Subcutaneous abdominal adipose tissue (tissue), 5 donors: Measurements from ENCODE around the gene CALR3.

Experiments
- H3K27ac ChIP-seq: one replicate; pipeline ENCODE4 v1.7.0; 2013; ENCODE audit warnings: low read depth, mild to moderate bottlenecking, inconsistent platforms, low read length, moderate library complexity
- H3K27me3 ChIP-seq, 5 donors: one replicate each; pipeline ENCODE4 v1.7.0; 2013; ENCODE audit warnings: low read length in 5 of 5, inconsistent platforms in 1 of 5; ENCODE audit not compliant: control insufficient read depth in 5 of 5, insufficient read depth in 4 of 5
- H3K36me3 ChIP-seq, 5 donors: one replicate each; pipeline ENCODE4 v1.7.0; 2013; ENCODE audit warnings: low read length in 5 of 5; ENCODE audit not compliant: control insufficient read depth in 5 of 5, insufficient read depth in 5 of 5
- H3K4me1 ChIP-seq, 5 donors: one replicate each; pipeline ENCODE4 v1.7.0; 2013; ENCODE audit warnings: low read length in 5 of 5, mild to moderate bottlenecking in 3 of 5, moderate library complexity in 1 of 5; ENCODE audit not compliant: control insufficient read depth in 5 of 5, insufficient read depth in 5 of 5
- H3K4me3 ChIP-seq, 5 donors: one replicate each; pipeline ENCODE4 v1.7.0; 2013; ENCODE audit warnings: low read length in 5 of 5, low read depth in 1 of 5
- H3K9ac ChIP-seq, 5 donors: one replicate each; pipeline ENCODE4 v1.7.0; 2013; ENCODE audit warnings: low read length in 5 of 5, mild to moderate bottlenecking in 4 of 5, moderate library complexity in 3 of 5
- H3K9me3 ChIP-seq, 5 donors: one replicate each; pipeline ENCODE4 v1.7.0; 2013; ENCODE audit warnings: low read length in 5 of 5; ENCODE audit not compliant: control insufficient read depth in 5 of 5
- donor health status: healthy.
- donor health status: healthy.
- donor health status: healthy.
- donor health status: healthy.
- donor health status: healthy.

CALR3 gene

GRCh38 chr19:16435999-16436650, 59.8 kb downstream of the CALR3 start:
- Histone ChIP-seq H3K9ac (peak overlapping the region in 1 of 5 donors; percentile 10), H3K27me3 (no peaks in the 10 kb centered on the region), H3K27ac (peak overlapping the region; percentile 21), H3K4me1 (peaks cover 7 to 32% (median 23%) of the 10 kb centered on the region in 5 donors), H3K4me3 (no peak overlapping the region), H3K36me3 (peaks cover 4 to 66% (median 34%) of the 10 kb centered on the region in 5 donors), H3K9me3 (no peaks in the 10 kb centered on the region)

- peaks cover 7 to 26% (median 17%) of the 10 kb centered on the region in 5 donors for H3K4me1 ChIP-seq
- H3K9ac ChIP-seq: peak overlapping the region in 1 of 5 donors; percentile 51
- peak overlapping the region; percentile 34 for H3K27ac ChIP-seq
- no peaks in the 10 kb centered on the region for H3K9me3 ChIP-seq
- peaks cover 4 to 67% (median 34%) of the 10 kb centered on the region in 5 donors for H3K36me3 ChIP-seq
- no peaks in the 10 kb centered on the region for H3K27me3 ChIP-seq
- no peak overlapping the region for H3K4me3 ChIP-seq
Observed at GRCh38 chr19:16435238-16435917, 60.6 kb downstream of the CALR3 start.

GRCh38 chr19:16433986-16434385, 62.0 kb downstream of the CALR3 start:
- Histone ChIP-seq H3K36me3 (peaks cover 4 to 72% (median 48%) of the 10 kb centered on the region in 5 donors), H3K27ac (no peak overlapping the region), H3K4me3 (no peak overlapping the region), H3K4me1 (peaks cover 7 to 21% (median 17%) of the 10 kb centered on the region in 5 donors), H3K9me3 (no peaks in the 10 kb centered on the region), H3K27me3 (no peaks in the 10 kb centered on the region), H3K9ac (no peak overlapping the region)

GRCh38 chr19:16429759-16430091, 66.2 kb downstream of the CALR3 start:
- no peak overlapping the region for H3K27ac ChIP-seq
- peaks cover 0 to 4% (median 0%) of the 10 kb centered on the region in 5 donors for H3K4me1 ChIP-seq
- H3K9me3 ChIP-seq: no peaks in the 10 kb centered on the region
- no peak overlapping the region for H3K4me3 ChIP-seq
- peaks cover 4 to 75% (median 62%) of the 10 kb centered on the region in 5 donors for H3K36me3 ChIP-seq
- no peak overlapping the region for H3K9ac ChIP-seq
- H3K27me3 ChIP-seq: no peaks in the 10 kb centered on the region

- H3K27me3 ChIP-seq: no peaks in the 10 kb centered on the region
- no peak overlapping the region for H3K9ac ChIP-seq
- H3K4me1 ChIP-seq: peaks cover 0 to 4% (median 0%) of the 10 kb centered on the region in 5 donors
- no peak overlapping the region for H3K27ac ChIP-seq
- no peaks in the 10 kb centered on the region for H3K9me3 ChIP-seq
- H3K36me3 ChIP-seq: peaks cover 4 to 74% (median 62%) of the 10 kb centered on the region in 5 donors
- no peak overlapping the region for H3K4me3 ChIP-seq
Observed at GRCh38 chr19:16429066-16429758, 66.8 kb downstream of the CALR3 start.
